ENCODE data around the gene ERLEC1. TPM values are rescaled to one million over a fixed set of nuclear protein-coding genes. Genes with fewer than 3 reads are reported as not detected.

The ERLEC1 gene
- total RNA-seq, 1 experiment from 2014 or later, result 21.6 TPM

- Histone ChIP-seq H3K27ac (ENCODE audit: insufficient read length, low read depth, low read length) (no peak overlapping the region), H3K18ac (ENCODE audit: insufficient read length, low read depth, low read length) (no peak overlapping the region), H3K14ac (ENCODE audit: insufficient read depth, low read length) (no peak overlapping the region), H3T11ph (ENCODE audit: low read length) (no peak overlapping the region), H3K4ac (ENCODE audit: low read depth, low read length) (no peak overlapping the region), H4K91ac (ENCODE audit: insufficient read length, low read depth, low read length) (no peak overlapping the region), H3K79me1 (ENCODE audit: insufficient read depth, low read depth, low read length, poor library complexity, severe bottlenecking) (no peaks in the 10 kb centered on the region), H3K79me2 (ENCODE audit: insufficient read depth, low read length) (no peaks in the 10 kb centered on the region), H2BK5ac (ENCODE audit: insufficient read length, low read length) (no peak overlapping the region), H4K20me1 (ENCODE audit: control insufficient read depth, insufficient read depth, insufficient read length) (no peaks in the 10 kb centered on the region), H3K9me3 (ENCODE audit: control insufficient read depth, low read depth, low read length) (no peaks in the 10 kb centered on the region), H3K56ac (ENCODE audit: insufficient read length, low read depth, low read length) (no peak overlapping the region), H3K23ac (ENCODE audit: insufficient read length, low read depth, low read length) (no peak overlapping the region), H3K4me1 (ENCODE audit: insufficient read depth, low read length) (no peaks in the 10 kb centered on the region), H2BK15ac (ENCODE audit: low read depth, low read length) (no peak overlapping the region), H3K4me2 (ENCODE audit: insufficient read depth, insufficient read length, low read length) (no peak overlapping the region), H2AFZ (ENCODE audit: low read length) (no peak overlapping the region), H3K27me3 (ENCODE audit: insufficient read depth, low read length) (no peaks in the 10 kb centered on the region; the same call in 1 of the 2 replicates), H2BK20ac (ENCODE audit: low read depth, low read length, poor library complexity, severe bottlenecking) (no peak overlapping the region), H2BK12ac (ENCODE audit: insufficient read length, low read depth, low read length) (no peak overlapping the region), H2AK5ac (ENCODE audit: insufficient read length, low read length) (no peak overlapping the region), H2BK120ac (ENCODE audit: low read depth, low read length, poor library complexity, severe bottlenecking) (no peak overlapping the region), H3K9ac (ENCODE audit: extremely low read depth, insufficient read length, low read length) (no peak overlapping the region), H3K23me2 (ENCODE audit: insufficient read length, low read depth, low read length, poor library complexity, severe bottlenecking) (no peaks in the 10 kb centered on the region), H4K5ac (ENCODE audit: insufficient read length, low read depth, low read length) (no peak overlapping the region), H4K8ac (replicated peaks; ENCODE audit: insufficient read length, low read depth, low read length) (no peak overlapping the region)
- H3K9me3 Mint-ChIP-seq, result no peaks in the 10 kb centered on the region
- H3K27me3 Mint-ChIP-seq (ENCODE audit: low read depth), result no peaks in the 10 kb centered on the region
- peaks cover 22 to 44% (median 36%) of the 10 kb centered on the region in 3 experiments; a peak in 6 of 7 replicates for H3K36me3 Mint-ChIP-seq (ENCODE audit: insufficient read depth in 1 of 3, low read depth in 3 of 3)
- no peak overlapping the region for H3K27ac Mint-ChIP-seq
- no peak overlapping the region for H3K4me3 Mint-ChIP-seq
- no CpG with 5 or more reads among the region's 5 CpGs for WGBS (ENCODE audit: extremely low coverage, insufficient read length, low lambda C conversion rate)
- H3K4me1 Mint-ChIP-seq, result no peaks in the 10 kb centered on the region
- DNase-seq, result no peak
- TF ChIP-seq CTCF (conservative IDR thresholded peaks at IDR 0.05), result no peak
Observed at GRCh38 chr2:53867169-53867568, 80.3 kb downstream of the ERLEC1 start.
